Astrocyte of the cerebellum (primary cell): ENCODE results near the gene FXYD1.

Experiments used
- DNase-seq: peaks from one replicate; pipeline ENCODE4 v3.0.0-alpha.2; 2011; ENCODE audit warnings: low read depth
- H3K4me3 ChIP-seq: 2 replicates; pipeline ENCODE4 v1.5.1; 2011; ENCODE audit warnings: mild to moderate bottlenecking, low read depth, low read length, moderate library complexity
- CTCF ChIP-seq: IDR thresholded peaks from 2 replicates; pipeline ENCODE4 v1.5.1; 2012; ENCODE audit warnings: low read length, low read depth, moderate library complexity, mild to moderate bottlenecking; ENCODE audit errors: missing control alignments
- in situ Hi-C: cut with HindIII; loops from 2 replicates; pipeline ENCODE4 v1.10.0; 2017; ENCODE audit warnings: low sequenced_read_pairs

FXYD1 gene

GRCh38 chr19:35138305-35138892, at the start of gene FXYD1:
TSS of gene FXYD1 (plus strand) at chr19:35138824. CDS start at chr19:35140080, 1,256 bp downstream.
- H3K4me3 ChIP-seq: no peak within 1 kb of the TSS
- in situ Hi-C loops: no loop called here
- no peak for DNase-seq
- TF ChIP-seq CTCF: no peak

GRCh38 chr19:35089554-35089953, 49.1 kb upstream of the FXYD1 start:
- DNase-seq: no peak
- no peak for TF ChIP-seq CTCF
- H3K4me3 ChIP-seq: no peak overlapping the region
- in situ Hi-C loops: no loop called here

GRCh38 chr19:35090160-35090505, 48.5 kb upstream of the FXYD1 start:
- no peak overlapping the region for H3K4me3 ChIP-seq
- in situ Hi-C loops: no loop called here
- no peak for TF ChIP-seq CTCF
- DNase-seq: no peak

- in situ Hi-C loops: no loop called here
- no peak overlapping the region for H3K4me3 ChIP-seq
- peak; percentile 29 for DNase-seq
- peak; percentile 62 for TF ChIP-seq CTCF
These were observed 48.0 kb upstream of the FXYD1 start for GRCh38 chr19:35090506-35091214.

GRCh38 chr19:35093430-35093829, 45.2 kb upstream of the FXYD1 start:
- no peak overlapping the region for H3K4me3 ChIP-seq
- in situ Hi-C loops: no loop called here
- DNase-seq: no peak
- no peak for TF ChIP-seq CTCF

GRCh38 chr19:35093941-35094647, 44.5 kb upstream of the FXYD1 start:
- no peak overlapping the region for H3K4me3 ChIP-seq
- no peak for TF ChIP-seq CTCF
- no peak for DNase-seq
- in situ Hi-C loops: no loop called here
